Hematopoietic multipotent progenitor cell (in vitro differentiated cells): Measurements from ENCODE around the gene COL20A1. TPM values are rescaled to one million over a fixed set of nuclear protein-coding genes. Genes with fewer than 3 reads are reported as not detected.
"Not testable (repeated sequence)": the region's sequence is repeated elsewhere in the genome, so short reads cannot be mapped to it uniquely, and the experiment has no call there.

Experiments used
- DNase-seq, 3 donors: peaks; one replicate each; pipeline ENCODE4 v3.0.0-alpha.2; 2011 to 2015; ENCODE audit warnings: low read depth in 2 of 3, low spot score in 2 of 3
- total RNA-seq: library from RNA; depleted of rRNA; stranded (reverse); fragments of >200 nt; gene quantifications from one replicate; pipeline ENCODE4 v1.2.3, GENCODE V29; 2012

The COL20A1 gene
- not detected for total RNA-seq

- DNase-seq, result no peak
Measured at GRCh38 chr20:63292904-63293303, at the start of gene COL20A1. Gene COL20A1, plus strand, starts transcription at chr20:63293186. Its CDS starts 1,922 bp downstream, at chr20:63295108.

- no peak for DNase-seq
Measured at GRCh38 chr20:63243604-63244247, 49.3 kb upstream of the COL20A1 start.

- no peak for DNase-seq
Measured at GRCh38 chr20:63244468-63244867, 48.5 kb upstream of the COL20A1 start.

DNA sequence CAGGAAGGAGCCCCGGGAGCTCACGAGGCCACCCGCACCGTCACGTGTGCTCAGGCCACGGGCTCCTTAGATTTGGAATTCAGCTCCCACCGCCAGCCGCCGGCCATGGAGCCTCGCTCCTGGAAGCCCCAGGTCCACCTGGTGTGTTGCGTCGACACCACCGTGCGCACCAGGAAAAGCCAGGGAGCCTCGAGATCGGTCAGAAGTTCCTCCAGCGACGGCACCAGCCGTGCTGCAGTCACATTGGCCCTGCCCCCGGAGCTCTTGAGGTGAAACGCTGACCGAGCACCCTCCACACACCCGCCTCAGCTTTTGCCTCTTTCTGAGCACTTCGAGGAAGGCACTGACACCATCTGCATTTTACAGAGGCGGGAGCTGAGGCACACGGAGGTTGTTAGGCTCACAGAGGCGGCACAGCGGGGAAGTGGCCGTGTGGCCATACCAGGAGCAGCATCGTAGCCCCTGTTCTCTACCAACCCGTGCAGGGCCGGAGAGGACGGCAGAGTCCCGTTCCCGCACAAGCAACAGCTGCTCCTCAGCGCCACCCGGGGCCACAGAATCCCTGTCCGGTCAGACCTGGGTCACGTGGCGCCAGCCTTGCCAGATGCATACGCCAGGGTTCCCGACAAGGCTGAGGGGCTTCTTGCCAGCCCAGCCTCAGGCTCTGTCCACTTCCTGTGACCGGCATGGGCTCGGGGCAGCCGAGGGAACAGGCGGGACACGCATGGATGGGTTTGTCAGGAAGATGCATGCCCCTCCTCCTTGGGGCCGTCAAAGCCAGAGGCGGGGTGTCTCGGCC, 46.3 kb upstream of the COL20A1 start:
- DNase-seq, result no peak

GRCh38 chr20:63247671-63248228, 45.2 kb upstream of the COL20A1 start:
- DNase-seq, result no peak

DNA sequence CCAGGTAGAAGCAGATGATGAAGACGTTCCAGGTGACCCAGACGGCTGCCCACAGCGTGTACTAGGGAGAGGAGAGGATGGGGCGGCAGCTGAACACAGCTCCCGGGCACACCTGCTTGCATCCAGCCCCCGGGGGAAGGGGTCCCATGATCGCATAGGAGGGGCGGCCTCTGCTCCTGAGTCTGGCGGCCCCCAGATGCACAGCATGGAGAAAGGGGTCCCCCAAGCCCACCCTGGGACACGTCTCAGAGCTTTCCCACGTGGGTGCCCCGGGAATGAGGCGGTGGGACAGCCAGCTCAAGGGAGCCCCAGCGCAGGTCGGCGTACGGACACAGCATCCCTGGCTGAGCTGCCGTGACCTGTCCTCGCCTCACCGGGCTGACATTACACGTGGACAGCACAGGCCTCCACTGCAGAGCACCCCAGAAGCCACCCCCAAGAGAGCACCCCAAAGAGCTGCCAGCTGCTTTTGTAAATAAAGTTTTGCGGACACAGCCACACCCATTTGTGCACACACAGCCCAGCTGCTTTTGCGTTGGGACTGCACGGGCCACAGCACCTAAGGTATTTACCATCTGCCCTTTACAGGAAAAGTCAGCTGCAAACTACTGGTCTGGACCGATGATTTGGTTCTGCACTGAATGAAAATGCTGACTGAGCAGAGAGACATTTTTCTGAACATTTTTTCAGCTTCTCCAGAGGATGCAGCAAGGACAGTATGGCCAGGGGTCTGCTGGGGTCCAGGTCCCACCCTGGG, 44.0 kb upstream of the COL20A1 start:
- DNase-seq, result no peak

DNA sequence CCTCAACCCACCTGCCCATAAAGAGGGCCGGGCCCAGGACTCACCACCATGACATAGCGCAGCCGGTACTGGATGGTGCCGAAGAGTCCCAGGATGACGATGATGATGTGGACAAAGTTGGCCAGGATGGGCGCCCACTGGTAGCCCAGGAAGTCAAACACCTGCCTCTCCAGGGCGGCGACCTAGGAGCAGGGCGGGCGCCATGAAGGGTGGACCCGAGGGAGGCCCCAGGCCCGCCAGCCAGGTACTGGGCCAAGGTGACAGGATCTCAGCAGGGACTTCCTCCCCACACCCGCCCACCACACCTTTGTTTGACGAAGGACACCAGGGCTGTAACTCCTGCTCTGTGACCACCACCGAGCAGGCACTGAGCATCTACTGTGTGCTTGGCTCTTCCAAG, 43.1 kb upstream of the COL20A1 start:
- DNase-seq, result no peak

GRCh38 chr20:63251350-63251749, 41.6 kb upstream of the COL20A1 start:
- DNase-seq, result not testable (repeated sequence)

DNA sequence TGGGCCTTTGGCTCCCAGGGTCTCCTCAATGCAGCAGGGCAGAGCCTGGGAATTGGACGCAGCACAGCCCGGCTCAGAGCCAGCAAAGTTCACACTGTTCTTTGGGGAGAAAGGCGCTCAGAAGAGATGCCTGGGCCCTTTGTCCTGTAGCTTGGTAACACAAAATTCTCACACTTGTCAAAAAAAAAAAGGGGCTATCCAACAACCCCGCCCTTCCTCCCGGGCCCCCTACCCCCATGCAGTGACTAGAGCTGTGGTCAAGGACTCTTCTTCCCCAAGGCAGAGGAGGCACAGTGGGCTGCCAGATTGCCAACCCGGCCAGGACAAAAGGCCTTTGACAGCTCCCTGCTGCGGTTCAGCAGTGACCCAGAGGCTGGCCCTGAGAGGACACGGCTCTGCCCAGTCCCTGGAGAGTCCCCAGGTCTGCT, 40.7 kb upstream of the COL20A1 start:
- DNase-seq, result no peak

- DNase-seq, result no peak
Measured at GRCh38 chr20:63253065-63253437, 39.9 kb upstream of the COL20A1 start.

- no peak for DNase-seq
Measured at GRCh38 chr20:63253438-63254231, 39.4 kb upstream of the COL20A1 start.

GRCh38 chr20:63254232-63254605, 38.8 kb upstream of the COL20A1 start, which contains the start of gene NKAIN4:
Gene NKAIN4, minus strand, starts transcription at chr20:63254463. Its CDS starts 13 bp downstream, at chr20:63254450.
- no peak for DNase-seq

DNA sequence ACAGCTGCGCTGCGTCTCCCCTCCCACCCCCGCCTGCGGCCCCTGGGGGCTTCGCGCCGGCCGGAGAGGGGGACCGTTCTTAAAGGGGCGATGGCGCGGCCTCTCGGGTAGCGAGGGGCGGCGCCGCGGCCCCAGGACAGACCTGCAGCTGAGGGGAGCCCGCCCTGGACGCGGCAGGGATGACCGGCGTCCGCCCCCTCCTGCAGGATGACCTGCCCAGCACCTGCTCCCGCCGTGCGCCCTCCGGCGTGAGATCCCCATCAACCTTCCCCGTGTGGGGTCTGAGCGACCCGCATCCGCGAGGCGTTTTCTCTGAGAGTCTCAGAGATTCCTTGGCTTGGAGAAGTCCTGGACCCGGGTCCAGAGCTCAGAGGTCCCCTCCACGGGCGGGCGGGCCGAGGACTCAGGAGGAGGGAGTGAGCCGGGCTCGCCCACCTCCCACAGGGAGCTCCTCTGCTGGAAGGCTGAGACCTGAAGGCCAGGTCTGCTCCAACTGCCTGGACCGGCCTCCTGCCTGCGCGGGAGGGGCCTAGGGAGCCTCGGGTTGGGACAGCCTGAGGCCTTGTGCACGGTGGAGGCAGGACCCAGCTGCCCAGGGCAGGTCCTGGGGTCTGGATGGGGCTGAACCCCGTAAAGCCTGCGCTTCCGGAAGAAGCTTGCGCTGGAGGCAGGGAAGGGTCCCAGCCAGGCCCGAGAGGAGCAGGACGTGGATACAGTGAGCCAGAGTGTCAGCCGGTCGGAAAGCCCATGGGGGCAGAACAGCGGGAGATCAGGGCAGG, 38.2 kb upstream of the COL20A1 start:
- no peak for DNase-seq

DNA sequence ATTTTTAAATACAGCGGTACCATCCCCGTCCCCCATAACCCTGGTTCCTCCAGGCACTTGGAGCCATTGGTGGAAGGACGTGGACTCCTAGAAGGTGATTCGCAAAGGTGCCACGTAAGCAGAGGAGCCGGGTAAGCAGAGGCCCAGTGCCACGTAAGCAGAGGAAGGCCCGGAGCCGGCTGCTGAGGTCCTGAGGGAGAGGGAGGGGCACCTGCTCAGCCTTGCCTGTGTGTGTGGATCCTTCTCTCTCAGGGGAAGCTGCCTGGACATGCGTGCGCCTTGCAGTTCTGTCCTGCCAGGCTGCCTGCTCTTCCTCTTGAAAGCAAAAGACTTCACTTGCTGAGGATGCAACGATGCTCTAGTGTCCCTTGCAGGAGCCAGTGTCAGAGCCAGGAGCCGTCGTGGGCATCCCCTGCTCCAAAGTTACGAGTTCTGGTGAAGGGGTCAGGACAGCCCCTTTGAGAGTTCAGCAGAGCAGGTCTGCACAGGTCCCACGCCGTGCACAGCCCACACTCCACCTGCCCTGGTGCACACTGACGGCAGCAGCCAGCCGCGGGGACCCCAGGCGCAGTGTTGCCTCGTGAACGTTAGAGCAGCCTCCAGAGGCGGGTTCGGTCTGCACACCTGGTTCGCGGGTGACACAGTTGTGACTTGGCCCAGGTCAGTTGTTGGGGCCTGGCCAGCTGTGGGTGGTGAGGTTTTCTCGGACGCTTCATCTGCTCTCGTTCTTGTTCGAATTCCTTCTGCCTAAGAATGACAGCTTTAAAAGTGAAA, 36.9 kb upstream of the COL20A1 start:
- no peak for DNase-seq

DNA sequence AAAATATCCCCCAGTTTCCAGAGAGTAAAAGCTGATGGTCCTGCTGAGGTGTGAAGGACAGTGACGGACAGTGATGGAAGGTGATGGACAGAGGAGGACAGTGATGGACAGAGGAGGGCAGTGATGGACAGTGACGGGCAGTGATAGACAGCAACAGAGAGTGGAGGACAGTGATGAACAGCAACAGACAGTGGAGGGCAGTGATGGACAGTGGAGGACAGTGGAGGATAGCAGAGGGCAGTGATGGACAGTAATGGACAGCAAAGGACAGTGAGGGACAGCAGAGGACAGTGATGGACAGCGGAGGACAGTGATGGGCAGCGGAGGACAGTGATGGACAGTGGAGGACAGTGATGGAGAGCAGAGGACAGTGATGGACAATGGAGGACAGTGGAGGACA, 36.0 kb upstream of the COL20A1 start:
- no peak for DNase-seq

DNA sequence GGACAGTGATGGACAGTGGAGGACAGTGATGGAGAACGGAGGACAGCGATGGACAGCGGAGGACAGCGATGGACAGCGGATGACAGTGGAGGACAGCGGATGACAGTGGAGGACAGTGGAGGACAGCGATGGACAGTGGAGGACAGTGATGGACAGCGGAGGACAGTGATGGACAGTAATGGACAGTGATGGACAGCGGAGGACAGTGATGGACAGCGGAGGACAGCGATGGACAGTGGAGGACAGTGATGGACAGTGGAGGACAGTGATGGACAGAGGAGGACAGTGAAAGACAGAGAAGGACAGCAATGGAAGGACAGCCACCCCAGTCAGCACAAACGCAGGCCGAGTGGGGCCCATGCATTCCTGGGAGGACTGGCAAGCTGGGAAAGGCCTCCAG, 35.4 kb upstream of the COL20A1 start:
- no peak for DNase-seq

GRCh38 chr20:63258781-63259180, 34.2 kb upstream of the COL20A1 start:
- no peak for DNase-seq

DNA sequence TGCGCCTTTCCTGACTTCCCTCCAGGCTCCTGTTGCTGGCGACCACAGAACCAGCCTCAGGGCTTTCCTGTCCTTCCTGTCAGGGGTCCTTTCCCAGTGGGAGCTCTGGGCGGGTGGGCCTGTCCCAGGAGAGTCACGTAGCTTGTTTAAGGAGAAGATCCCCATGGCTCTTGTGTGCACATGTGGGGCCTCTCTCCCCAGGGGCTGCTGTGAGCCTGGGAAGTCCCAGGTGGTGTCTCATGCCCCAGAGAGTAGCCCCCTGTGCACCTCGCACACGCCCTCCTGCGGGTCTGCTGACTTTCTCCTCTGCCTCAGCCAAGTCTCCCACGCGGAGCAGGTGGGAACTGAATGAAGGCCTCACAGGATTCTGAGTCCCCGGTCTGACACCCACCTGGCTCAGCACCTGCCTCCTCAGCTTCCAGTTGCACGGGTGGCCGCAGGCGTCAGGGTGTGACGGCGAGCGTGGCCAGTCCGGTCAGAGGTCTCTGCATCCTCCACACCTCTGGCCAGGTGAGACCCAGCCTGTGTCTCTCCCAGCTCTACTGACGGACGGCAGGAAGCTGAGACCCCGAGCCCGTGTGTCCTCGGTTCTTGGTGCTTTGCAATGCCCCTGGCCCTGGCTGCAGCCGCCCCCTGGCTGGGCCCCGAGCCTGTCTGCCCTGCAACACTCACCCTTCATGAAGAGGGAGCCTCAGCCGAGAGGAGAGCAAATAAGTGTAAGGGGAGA, 33.1 kb upstream of the COL20A1 start:
- DNase-seq, result no peak
